ENCODE results near the gene CRHR2.
"Not testable (repeated sequence)": the region's sequence is repeated elsewhere in the genome, so short reads cannot be mapped to it uniquely, and the experiment has no call there.

Gene CRHR2

DNA sequence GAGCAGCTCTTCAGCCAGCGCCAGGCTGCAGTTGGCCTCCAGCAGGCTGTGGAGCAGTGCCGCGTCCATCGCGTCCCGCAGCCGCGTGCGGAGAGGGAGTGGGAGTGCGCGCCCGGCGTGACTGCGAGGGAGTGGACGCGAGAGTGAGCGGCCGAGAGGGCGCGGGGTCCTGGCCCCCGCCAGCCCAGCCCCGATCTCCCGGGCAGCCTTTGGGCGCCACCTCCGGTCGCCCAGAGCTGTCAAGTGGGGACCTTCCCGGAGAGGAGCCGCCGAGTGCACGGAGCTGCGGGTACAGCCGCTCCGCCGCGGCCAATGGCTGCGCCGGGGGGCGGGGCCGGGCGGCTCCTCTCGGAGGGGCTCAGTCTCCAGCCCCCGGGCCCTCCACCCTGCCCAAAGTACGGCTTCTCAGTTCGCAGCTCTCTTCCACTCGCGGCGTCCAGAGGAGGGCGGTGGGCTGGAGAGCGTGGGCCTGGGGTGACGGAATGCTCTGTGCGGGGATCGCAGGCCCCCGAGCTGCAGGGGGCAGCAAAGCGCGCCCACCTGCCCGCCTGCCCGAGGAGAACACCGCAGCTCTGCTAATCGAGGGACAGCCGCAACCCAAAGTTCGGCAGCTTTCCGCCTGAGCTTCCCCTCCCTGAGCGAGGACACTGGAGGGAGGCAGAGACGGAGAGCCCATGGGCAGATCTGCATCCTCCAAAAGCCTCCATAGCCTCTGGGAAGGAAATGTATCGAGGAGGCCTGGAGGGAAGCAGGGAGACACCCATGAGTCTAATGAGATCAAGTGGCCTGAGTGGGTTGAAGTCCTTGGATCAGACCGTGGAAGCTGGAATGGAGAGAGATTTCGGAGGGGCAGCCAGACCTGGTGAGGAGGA is at the start of gene CRHR2:
CRHR2 (minus strand) TSS at position 245 of the 872 bp plus-strand sequence; CDS start at position 69, 176 bp downstream.
- DNase-seq, result no peak

DNA sequence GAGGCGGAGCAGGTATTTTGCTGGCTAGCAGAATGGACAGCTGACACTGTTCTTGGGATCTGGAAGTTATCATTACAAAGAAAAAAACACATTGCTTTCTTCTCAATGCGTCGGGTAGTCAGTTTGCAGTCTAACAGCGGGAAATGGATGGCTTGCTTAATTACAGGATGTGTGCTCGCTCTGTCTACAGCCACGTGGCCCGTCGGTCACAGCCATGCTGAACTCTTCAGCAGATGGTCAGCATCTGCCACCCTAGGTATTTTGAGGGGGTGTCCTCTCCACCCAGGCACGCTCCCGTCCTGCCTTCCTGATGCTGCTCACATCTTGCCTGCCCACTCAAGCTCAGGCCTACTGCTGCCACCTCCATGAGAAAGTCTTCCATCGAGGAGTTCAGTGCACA is 49.3 kb upstream of the CRHR2 start:
- DNase-seq, result no peak

DNA sequence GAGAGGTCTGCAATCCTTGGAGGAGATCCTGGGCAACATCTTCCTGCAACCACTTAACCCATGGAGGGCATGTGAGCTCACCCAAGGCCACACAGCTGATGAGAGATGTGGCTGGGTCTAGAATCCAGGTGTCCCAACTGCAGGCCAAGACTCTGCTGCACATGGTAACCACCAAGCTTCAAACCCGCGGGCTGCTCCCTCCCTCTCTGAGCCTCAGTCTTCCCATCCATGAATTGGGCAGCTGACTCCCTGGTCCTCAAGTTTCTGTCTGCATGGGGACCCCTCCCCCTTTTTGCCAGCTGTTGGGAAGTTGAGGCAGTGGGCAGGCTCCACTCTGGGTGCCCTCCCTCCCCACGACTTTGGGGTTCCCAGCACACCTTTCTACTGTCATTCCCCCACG is 48.7 kb upstream of the CRHR2 start:
- DNase-seq, result no peak

DNA sequence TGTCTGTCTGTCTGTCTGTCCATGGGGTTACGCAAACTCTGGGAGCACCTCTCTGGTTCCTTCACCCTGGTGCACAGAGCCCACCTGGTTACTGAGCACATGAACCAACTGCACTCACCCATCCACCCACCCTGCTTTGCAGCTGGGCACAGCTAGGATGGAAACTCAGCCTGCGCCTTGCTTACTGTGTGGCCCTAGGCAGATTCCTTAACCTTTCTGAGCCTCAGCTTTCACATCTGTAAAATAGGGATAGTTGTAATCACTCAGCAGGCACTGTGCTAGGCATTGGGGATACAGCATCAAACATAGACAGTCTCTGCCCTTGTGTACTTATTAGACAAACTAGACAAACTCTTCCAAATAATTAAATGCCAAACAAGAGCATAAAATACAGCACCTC is 47.8 kb upstream of the CRHR2 start:
- DNase-seq, result no peak

DNA sequence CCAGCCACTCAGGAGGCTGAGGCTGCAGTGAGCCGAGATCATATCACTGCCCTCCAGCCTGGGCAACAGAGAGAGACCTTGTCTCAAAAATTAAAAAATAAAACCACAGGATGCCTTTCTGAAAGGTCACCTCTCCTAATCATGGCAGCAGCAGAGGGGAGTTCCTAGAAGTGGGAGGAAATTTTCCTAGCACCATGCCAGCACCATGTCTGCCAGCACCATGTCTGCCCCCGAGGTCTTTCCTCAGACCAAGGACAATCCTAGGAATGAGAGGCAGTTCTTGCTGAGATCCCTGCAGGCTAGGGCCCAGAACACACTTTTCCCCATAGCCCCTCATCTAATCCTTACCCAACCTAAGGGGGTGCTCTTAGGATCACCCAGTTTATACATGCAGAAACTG is 47.4 kb upstream of the CRHR2 start:
- no peak for DNase-seq

GRCh38 chr7:30728591-30729100 is 46.4 kb upstream of the CRHR2 start:
- no peak for DNase-seq

DNA sequence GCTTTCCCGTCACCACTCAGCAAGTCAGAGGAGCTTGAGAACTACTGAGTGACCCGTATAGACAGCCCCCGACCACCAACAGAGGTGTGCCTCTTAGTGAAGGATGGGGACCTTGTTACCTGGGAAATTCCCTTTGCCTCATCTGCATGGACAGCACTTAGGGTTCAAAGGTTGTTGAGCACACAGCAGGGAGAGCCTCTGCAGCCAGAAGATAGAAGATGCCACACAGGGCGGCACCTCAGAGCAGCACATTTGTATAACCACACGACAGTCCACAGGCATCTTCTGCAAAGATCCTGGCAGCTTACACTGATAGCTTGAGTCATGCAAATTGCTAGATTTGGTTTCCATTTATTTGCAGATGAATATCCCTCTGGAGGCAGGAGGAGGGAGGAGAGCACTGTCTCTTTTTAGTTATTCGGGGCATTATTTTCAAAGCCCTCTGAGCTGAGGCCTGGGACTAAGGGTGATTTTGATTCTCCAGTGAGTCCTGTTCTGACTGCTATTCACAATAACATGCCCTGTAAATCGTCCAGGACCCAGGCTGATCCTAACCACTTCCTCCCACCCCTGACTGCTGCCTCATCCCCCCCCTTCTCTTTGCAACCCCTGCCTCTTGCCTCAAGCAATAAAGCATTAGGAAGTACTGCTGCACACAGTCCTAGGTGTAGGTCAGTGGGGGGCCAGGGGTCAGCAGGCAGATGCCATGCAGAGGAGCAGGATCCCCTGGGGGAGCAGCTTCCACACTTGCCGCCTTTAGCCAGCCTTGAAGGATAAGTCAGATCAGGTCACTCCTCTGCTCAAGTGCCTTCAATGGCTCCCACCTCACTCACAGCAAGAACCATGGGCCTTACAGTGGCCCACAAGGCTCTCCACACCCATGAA is 45.0 kb upstream of the CRHR2 start:
- no peak for DNase-seq

- DNase-seq, result no peak
Observed at GRCh38 chr7:30726296-30727006, 44.2 kb upstream of the CRHR2 start.

DNA sequence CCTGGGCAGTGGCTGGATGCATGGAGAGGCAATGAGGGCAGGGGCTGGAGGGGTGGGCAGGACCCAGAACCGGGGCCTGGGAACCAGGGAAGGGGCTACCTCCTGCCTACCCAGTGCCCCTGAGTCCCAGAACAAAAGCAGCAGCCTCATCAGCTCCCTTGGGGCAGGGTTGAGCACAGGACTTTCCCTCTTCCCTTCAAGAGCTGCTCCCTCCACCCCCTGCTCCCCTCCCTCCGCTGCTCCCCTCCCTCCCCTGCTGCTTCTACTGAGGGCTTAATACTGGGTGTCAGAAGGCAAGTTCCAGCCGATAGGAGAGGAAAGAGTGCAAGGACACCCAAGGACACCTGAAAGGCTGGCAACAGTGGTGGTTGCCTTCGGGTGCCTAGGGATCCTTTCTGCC is 41.5 kb upstream of the CRHR2 start:
- no peak for DNase-seq

DNA sequence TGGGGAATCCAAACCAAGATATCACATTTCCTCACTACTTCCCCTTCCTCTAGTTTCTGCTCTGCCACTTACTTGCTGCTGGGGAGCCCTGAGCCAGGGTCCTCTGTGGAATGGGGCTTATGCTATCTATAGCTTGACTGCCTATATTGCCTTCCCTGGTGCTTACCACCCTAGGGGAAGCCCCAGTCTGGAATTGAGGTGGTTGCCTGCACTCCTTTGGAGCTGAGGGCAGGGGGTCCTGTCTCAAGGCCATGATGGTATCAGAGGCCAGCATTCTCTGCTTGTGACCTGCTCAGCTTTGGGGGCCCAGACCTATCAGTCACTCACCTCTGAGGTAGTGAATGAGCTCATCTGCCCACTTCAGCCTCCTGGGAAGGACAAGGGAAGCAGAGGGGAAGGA is 40.4 kb upstream of the CRHR2 start:
- DNase-seq, result no peak

DNA sequence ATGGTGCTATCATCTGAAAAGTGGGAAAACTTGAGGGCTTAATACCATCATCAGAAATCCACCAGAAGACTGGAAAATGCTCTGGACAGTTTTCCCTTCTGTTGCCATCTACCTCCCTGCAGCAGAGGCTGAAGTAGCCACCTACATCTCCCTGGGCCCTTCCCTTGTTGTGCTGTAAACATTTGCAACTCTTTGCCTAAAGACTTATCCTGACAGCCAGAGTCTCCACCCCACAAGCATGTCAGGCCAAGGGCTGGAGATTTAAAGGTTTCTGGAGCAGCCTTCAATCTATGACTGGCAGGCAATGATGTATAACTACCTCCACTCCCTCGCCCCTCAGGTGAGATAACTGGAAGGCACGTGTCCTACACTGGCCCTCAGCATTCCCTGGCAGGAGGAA is 39.9 kb upstream of the CRHR2 start:
- DNase-seq, result no peak

DNA sequence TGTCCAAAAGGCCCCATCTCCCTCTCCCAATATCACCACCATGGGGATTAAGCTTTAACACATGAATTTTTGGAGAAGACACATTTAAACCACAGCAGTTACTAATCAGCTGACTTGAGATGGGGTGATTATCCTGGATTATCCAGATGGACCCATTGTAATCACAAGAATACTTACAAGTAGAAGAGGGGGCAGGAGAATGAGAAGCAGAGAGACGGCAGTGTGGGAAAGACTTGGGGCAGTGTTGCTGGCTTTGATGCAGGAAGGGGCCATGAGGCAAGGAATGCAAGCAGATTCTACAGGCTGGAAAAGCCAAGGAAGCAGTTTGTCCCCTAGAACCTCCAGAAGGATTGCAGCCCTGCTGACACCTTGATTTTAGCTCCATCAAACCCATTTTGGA is 39.0 kb upstream of the CRHR2 start:
- no peak for DNase-seq

- DNase-seq, result not testable (repeated sequence)
Observed at GRCh38 chr7:30719434-30719833, 37.2 kb upstream of the CRHR2 start.

DNA sequence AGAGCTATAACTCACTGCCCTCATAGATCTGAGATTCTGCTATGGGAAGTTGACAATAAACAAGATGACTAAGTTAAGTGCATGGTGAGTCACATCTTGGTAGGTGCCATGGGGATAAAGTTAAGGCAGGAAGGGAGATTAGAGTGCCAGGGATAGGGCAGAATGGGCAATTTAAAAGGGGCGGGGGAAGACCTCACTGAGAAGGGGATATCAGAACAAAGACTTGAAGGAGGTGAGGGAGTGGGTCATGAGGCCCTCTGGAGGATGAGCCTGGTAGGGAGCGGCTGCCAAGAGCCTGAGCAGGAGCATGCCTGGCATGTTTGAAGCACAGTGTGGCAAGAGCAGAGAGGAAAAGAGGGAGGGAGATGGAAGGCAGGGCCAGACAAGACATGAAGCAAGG is 34.9 kb upstream of the CRHR2 start:
- DNase-seq, result no peak

- no peak for DNase-seq
Observed at GRCh38 chr7:30714129-30714528, 31.9 kb upstream of the CRHR2 start.

DNA sequence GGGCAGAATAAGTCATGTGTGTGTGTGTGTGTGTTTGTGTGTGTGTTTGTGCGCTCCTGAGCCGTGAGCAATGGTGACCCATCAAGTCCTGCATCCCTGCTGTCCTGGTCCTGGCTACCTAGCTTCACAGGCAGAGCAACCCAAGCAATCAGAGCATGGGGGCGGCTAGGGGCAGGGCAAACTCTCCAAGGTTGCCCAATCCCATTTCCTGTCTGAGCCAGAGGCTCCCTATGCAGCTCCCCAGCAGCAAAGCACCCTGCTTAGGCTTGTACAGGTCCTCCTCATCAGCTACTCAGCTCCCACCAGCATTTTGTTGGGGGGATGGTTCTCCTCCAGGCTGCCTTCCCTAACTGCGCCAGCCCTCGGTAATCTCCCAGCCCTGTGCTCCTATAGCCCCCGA is 31.1 kb upstream of the CRHR2 start:
- no peak for DNase-seq

- no peak for DNase-seq
Observed at GRCh38 chr7:30710669-30711068, 28.4 kb upstream of the CRHR2 start.

- no peak for DNase-seq
Observed at GRCh38 chr7:30709549-30709948, 27.3 kb upstream of the CRHR2 start.

GRCh38 chr7:30708983-30709382 is 26.7 kb upstream of the CRHR2 start:
- DNase-seq, result no peak

GRCh38 chr7:30708412-30708811 is 26.2 kb upstream of the CRHR2 start:
- DNase-seq, result no peak

DNA sequence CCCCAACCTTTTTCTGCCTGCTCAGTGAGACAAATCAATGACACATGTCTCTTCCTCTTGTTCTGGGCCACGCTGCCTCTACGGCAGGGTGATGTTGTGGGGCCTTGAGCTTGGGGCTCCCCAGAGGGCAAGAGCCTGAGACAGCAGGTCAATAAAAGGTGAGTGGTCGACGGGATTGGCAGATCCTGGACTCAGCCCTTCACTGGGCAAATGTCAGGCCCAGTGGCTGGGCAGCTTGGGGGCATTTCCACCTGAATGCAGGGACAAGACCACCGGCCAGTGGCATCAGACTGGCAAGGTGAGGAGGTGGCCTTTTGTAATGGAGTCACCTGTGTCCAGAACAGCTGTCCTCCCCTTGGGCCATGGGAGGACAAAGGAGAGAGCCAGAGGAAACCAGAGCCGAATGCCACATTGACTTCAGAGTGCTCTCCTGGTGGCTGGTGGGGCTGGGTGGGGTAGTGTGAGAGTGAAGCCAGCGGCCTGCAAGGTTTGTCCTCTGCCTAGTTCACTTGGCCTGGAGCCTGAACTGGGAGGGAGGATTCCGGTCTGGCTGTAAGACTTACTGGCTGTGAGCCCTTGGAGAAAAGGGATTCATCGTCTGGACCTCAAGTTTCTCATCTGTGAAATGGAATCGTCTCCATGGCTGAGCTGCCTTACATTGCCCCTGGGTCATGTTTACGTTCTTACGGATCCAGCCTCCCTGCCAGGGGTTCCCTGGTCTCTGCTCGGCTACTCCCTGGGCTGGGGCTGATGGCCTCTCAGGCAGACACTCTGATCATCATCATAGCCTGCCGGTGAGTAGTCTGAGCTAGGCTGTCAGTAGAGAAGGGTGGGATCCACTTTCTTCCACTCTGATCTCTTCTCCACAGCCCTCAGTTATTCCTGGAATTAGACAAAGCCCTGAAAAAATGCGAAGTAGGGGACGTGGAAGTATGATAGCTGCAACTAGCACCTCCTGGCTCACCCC is 25.4 kb upstream of the CRHR2 start:
- DNase-seq, result no peak

DNA sequence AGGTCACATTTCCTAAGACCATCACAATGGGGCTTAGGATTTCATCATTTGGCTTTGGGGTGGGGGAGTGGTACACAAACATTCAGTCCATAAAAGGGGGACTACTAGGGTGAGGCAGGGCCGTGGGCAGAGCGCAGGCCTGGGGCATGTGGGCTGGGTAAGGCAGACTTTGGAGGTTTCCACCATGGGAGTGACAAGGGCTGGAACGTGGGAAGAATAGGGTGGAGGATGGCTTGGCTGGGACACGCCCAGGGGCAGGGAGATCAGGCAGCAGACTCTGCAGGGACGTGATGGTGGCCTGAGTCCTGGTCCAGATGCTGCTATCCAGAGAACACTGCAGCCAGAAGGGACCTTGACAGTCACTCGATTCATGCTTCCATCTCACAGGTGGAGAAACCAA is 24.7 kb upstream of the CRHR2 start:
- no peak for DNase-seq

Measured in RPMI8226 (cell line).